DND-41 (cell line): ENCODE data around the gene PIK3IP1.

ENCODE experiments used
- ATAC-seq: fragments of 200-7000 bp; cut with Tn5 transposase; 3 replicates; pipeline ENCODE4 v1.9.1; 2021; ENCODE audit warnings: low read depth; ENCODE audit not compliant: insufficient read depth
- DNase-seq: peaks from one replicate; pipeline ENCODE4 v3.0.0-alpha.2; 2020
- H2AFZ ChIP-seq: 2 replicates; pipeline ENCODE4 v1.6.0; 2012; ENCODE audit warnings: low read depth, low read length
- H3K27ac ChIP-seq: 2 replicates; pipeline ENCODE4 v1.5.1; 2012; ENCODE audit warnings: low read length, inconsistent platforms
- H3K27me3 ChIP-seq: fragments of 200-600 bp; sonication (generic); 2 replicates; pipeline ENCODE4 v1.6.0; 2012; ENCODE audit warnings: low read length, mild to moderate bottlenecking, inconsistent platforms; ENCODE audit not compliant: insufficient read depth, poor library complexity
- H3K36me3 ChIP-seq: 2 replicates; pipeline ENCODE4 v1.5.1; 2012; ENCODE audit warnings: low read length, inconsistent platforms; ENCODE audit not compliant: insufficient read depth
- H3K4me1 ChIP-seq: 2 replicates; pipeline ENCODE4 v1.5.1; 2012; ENCODE audit warnings: mild to moderate bottlenecking, low read length; ENCODE audit not compliant: insufficient read depth
- H3K4me2 ChIP-seq: 2 replicates; pipeline ENCODE4 v1.6.0; 2012; ENCODE audit warnings: mild to moderate bottlenecking, moderate library complexity, low read length, inconsistent platforms; ENCODE audit not compliant: insufficient read depth
- H3K4me3 ChIP-seq, 2 experiments: fragments of 200-600 bp in 1 of 2; shearing (Covaris generic) in 1 of 2; 2 replicates each; pipeline ENCODE4 v1.5.1; 2012 to 2016; ENCODE audit warnings: inconsistent platforms in 2 of 2, low read length in 2 of 2, mild to moderate bottlenecking in 2 of 2, low read depth in 1 of 2, moderate library complexity in 1 of 2
- H3K79me2 ChIP-seq: 2 replicates; pipeline ENCODE4 v1.6.0; 2012; ENCODE audit warnings: low read length, inconsistent platforms; ENCODE audit not compliant: insufficient read depth
- H3K9ac ChIP-seq: 2 replicates; pipeline ENCODE4 v1.6.0; 2012; ENCODE audit warnings: low read depth, mild to moderate bottlenecking, inconsistent platforms, low read length, moderate library complexity
- H3K9me3 ChIP-seq: 2 replicates; pipeline ENCODE4 v1.5.1; 2012; ENCODE audit warnings: low read length, moderate library complexity, mild to moderate bottlenecking, inconsistent platforms; ENCODE audit not compliant: insufficient read depth, severe bottlenecking
- H4K20me1 ChIP-seq: 2 replicates; pipeline ENCODE4 v1.6.0; 2012; ENCODE audit warnings: low read length; ENCODE audit not compliant: insufficient read depth
- EZH2 ChIP-seq: IDR thresholded peaks from 3 replicates; pipeline ENCODE4 v1.6.1; 2012; ENCODE audit warnings: borderline replicate concordance, low read depth, mild to moderate bottlenecking, moderate library complexity, low read length, inconsistent platforms; ENCODE audit not compliant: severe bottlenecking
- TF ChIP-seq, protein P1 (sequence below): IDR thresholded peaks from 2 replicates; pipeline ENCODE4 v1.5.1; 2012; ENCODE audit warnings: borderline replicate concordance, low read length, moderate library complexity, mild to moderate bottlenecking; ENCODE audit not compliant: poor library complexity, severe bottlenecking; ENCODE audit errors: extremely low read depth

The PIK3IP1 gene

GRCh38 chr22:31327806-31328543, 35.7 kb upstream of the PIK3IP1 start:
- Histone ChIP-seq H2AFZ (no peak overlapping the region), H3K9me3 (no peaks in the 10 kb centered on the region), H3K27ac (no peak overlapping the region), H3K79me2 (peaks cover 34% of the 10 kb centered on the region), H3K4me2 (no peak overlapping the region), H3K36me3 (peaks cover 91% of the 10 kb centered on the region), H3K4me1 (no peaks in the 10 kb centered on the region), H4K20me1 (peaks cover 58% of the 10 kb centered on the region), H3K27me3 (no peaks in the 10 kb centered on the region), H3K9ac (no peak overlapping the region), H3K4me3 (no peak overlapping the region)
- TF ChIP-seq, protein P1, sequence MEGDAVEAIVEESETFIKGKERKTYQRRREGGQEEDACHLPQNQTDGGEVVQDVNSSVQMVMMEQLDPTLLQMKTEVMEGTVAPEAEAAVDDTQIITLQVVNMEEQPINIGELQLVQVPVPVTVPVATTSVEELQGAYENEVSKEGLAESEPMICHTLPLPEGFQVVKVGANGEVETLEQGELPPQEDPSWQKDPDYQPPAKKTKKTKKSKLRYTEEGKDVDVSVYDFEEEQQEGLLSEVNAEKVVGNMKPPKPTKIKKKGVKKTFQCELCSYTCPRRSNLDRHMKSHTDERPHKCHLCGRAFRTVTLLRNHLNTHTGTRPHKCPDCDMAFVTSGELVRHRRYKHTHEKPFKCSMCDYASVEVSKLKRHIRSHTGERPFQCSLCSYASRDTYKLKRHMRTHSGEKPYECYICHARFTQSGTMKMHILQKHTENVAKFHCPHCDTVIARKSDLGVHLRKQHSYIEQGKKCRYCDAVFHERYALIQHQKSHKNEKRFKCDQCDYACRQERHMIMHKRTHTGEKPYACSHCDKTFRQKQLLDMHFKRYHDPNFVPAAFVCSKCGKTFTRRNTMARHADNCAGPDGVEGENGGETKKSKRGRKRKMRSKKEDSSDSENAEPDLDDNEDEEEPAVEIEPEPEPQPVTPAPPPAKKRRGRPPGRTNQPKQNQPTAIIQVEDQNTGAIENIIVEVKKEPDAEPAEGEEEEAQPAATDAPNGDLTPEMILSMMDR, result no peak
- ATAC-seq (no peak), DNase-seq (no peak)

- Histone ChIP-seq H3K4me1 (no peaks in the 10 kb centered on the region), H3K9me3 (no peaks in the 10 kb centered on the region), H2AFZ (no peak overlapping the region), H3K27me3 (no peaks in the 10 kb centered on the region), H3K9ac (no peak overlapping the region), H3K4me3 (no peak overlapping the region), H3K27ac (no peak overlapping the region), H3K36me3 (peaks cover 81% of the 10 kb centered on the region), H4K20me1 (peaks cover 47% of the 10 kb centered on the region), H3K4me2 (no peak overlapping the region), H3K79me2 (peaks cover 23% of the 10 kb centered on the region)
- ATAC-seq (no peak), DNase-seq (no peak)
- no peak for TF ChIP-seq EZH2
- TF ChIP-seq, protein P1, result no peak
Observed at GRCh38 chr22:31326877-31327276, 34.6 kb upstream of the PIK3IP1 start.

DNA sequence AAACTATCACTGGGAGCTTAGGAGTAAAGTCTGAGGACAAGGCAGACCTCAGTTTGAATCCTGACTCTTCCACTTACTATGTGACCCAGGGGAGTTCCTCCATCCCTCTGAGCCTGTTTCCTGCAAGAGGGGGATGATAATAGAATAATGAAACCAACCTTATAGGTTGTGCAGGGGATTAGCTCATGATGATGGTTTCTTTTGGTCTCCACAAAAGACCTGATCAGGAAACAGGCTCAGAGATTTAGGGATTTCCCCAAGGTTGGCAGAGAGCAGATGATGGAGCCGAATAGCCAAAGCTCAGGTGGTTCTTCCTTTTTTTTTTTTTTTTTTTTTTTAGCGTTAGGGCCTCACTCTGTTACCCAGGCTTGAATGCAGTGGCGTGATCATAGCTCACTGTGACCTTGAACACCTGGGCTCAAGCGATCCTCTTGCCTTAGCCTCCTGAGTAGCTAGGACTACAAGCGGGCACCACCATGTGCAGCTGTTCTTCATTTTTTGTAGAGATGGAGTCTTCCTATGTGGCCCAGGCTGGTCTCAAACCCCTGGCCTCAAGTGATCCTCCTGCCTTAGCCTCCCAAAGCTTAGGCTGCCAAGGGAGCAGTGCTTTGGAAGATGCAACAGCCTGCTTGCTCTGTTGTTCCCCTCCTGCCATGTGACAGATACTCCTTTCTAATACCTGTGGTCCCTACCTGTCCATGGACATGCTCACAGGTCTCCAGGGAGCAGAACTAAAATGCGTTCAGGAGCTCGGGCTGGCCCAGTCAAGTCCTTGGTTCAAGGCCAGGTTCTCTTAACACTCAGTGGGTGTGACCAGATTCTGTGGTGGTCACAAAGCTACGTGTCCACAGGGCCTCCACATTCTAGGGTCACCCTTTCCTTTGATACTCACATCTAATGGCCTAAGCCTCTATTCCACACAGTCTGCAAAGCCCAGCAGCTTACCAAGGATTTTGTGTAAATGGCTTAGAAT, 31.6 kb upstream of the PIK3IP1 start:
- Histone ChIP-seq H3K4me3 (no peak overlapping the region), H3K27me3 (no peaks in the 10 kb centered on the region), H3K79me2 (no peaks in the 10 kb centered on the region), H3K4me1 (no peaks in the 10 kb centered on the region), H3K4me2 (no peak overlapping the region), H3K9ac (no peak overlapping the region), H3K27ac (no peak overlapping the region), H3K9me3 (no peaks in the 10 kb centered on the region), H4K20me1 (peaks cover 22% of the 10 kb centered on the region), H2AFZ (no peak overlapping the region), H3K36me3 (peaks cover 54% of the 10 kb centered on the region)
- DNase-seq (no peak), ATAC-seq (no peak)
- no peak for TF ChIP-seq EZH2
- TF ChIP-seq, protein P1, result no peak
